Neural progenitor cell (in vitro differentiated cells): ENCODE results near the gene NAALAD2.

Experiments used
- EZH2phosphoT487 ChIP-seq: fragments of 200-600 bp; sonication (generic); IDR thresholded peaks from 2 replicates; pipeline ENCODE4 v1.6.1; 2017; ENCODE audit warnings: antibody characterized with exemption
- TF ChIP-seq, protein P1 (sequence below): fragments of 200-600 bp; sonication (generic); IDR thresholded peaks from 2 replicates; pipeline ENCODE4 v1.5.1; 2017; ENCODE audit warnings: antibody characterized with exemption, mild to moderate bottlenecking

DNA sequence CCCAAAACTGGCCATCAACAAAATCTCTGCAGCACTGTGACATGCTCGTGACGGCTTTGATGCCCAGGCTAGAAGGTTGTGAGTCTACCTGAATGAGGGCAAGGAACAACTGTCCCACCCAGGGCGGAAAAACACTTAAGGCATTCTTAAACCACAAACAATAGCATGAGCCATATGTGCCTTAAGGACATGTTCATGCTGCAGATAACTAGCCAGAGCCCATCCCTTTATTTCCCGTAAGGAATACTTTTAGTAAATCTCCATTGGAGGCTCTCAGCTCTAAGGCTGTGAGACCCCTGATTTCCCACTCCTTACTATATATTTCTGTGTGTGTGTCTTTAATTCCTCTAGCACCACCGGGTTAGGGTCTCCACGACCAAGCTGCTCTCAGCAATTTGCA, 85.0 kb downstream of the NAALAD2 start:
- TF ChIP-seq, protein P1, sequence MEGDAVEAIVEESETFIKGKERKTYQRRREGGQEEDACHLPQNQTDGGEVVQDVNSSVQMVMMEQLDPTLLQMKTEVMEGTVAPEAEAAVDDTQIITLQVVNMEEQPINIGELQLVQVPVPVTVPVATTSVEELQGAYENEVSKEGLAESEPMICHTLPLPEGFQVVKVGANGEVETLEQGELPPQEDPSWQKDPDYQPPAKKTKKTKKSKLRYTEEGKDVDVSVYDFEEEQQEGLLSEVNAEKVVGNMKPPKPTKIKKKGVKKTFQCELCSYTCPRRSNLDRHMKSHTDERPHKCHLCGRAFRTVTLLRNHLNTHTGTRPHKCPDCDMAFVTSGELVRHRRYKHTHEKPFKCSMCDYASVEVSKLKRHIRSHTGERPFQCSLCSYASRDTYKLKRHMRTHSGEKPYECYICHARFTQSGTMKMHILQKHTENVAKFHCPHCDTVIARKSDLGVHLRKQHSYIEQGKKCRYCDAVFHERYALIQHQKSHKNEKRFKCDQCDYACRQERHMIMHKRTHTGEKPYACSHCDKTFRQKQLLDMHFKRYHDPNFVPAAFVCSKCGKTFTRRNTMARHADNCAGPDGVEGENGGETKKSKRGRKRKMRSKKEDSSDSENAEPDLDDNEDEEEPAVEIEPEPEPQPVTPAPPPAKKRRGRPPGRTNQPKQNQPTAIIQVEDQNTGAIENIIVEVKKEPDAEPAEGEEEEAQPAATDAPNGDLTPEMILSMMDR, result no peak
- TF ChIP-seq EZH2phosphoT487, result no peak
